Erythroblast (primary cell): ENCODE results near the gene GDF11.

ENCODE experiments used
- GATA1 ChIP-seq: IDR thresholded peaks from 2 replicates; pipeline ENCODE4 v1.6.1; 2011; ENCODE audit warnings: low read depth, mild to moderate bottlenecking, control low read depth, low read length, moderate library complexity
- POLR2A ChIP-seq: IDR thresholded peaks from 2 replicates; pipeline ENCODE4 v1.6.1; 2011; ENCODE audit warnings: mild to moderate bottlenecking, low read length

- TF ChIP-seq POLR2A, result no peak
- no peak for TF ChIP-seq GATA1
These were observed 23.6 kb upstream of the GDF11 start for GRCh38 chr12:55719371-55719770.
